OCI-LY3 (cell line): ENCODE measurements around the gene TP53BP1.

Experiments
- EZH2phosphoT487 ChIP-seq: fragments of 200-600 bp; shearing (Covaris generic); IDR thresholded peaks from 2 replicates; pipeline ENCODE4 v1.6.1; 2018; ENCODE audit warnings: antibody characterized with exemption, mixed run types, low read depth
- TF ChIP-seq, protein P1 (sequence below): fragments of 200-600, 300-600 bp; sonication (generic); IDR thresholded peaks from 2 replicates; pipeline ENCODE4 v1.5.1; 2014; ENCODE audit warnings: antibody characterized with exemption, low read length, low read depth

DNA sequence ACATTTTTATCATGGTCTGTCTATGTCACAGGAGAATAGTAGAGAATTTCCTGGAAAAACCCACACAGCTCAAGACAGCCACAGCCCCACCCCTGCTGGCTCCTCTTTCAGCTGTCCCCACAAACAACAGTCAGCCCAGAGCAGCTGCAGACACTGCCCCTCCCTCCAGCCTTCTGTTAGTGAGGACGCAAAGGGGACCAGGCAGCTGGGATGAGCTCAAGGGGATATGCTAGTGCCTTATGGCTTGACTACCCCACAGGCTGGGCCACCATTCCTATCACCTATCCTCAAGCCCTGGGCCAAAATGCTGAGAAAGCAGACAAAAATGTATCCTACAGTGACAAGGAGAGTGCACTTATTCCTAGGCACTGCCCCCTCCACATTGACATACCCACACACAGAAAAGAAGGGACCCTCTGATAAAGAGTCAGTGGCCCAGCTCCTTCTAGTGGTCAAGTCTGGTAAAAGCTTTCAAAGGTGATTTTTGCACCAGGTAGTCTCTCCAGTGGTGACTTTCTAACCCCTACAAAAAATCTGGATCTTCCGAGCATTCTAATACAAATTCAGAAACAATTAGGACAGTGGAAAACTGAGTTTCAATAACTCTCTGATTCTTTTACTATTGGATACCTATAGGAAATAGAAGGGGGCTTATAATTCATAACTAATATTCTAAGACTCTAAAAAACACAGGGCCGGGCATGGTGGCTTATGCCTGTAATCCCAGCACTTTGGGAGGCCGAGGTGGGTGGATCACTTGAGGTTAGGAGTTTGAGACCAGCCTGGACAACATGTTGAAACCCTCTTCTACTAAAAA lies 21.5 kb upstream of the TP53BP1 start:
- TF ChIP-seq, protein P1, sequence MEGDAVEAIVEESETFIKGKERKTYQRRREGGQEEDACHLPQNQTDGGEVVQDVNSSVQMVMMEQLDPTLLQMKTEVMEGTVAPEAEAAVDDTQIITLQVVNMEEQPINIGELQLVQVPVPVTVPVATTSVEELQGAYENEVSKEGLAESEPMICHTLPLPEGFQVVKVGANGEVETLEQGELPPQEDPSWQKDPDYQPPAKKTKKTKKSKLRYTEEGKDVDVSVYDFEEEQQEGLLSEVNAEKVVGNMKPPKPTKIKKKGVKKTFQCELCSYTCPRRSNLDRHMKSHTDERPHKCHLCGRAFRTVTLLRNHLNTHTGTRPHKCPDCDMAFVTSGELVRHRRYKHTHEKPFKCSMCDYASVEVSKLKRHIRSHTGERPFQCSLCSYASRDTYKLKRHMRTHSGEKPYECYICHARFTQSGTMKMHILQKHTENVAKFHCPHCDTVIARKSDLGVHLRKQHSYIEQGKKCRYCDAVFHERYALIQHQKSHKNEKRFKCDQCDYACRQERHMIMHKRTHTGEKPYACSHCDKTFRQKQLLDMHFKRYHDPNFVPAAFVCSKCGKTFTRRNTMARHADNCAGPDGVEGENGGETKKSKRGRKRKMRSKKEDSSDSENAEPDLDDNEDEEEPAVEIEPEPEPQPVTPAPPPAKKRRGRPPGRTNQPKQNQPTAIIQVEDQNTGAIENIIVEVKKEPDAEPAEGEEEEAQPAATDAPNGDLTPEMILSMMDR = peak; percentile 82
- TF ChIP-seq EZH2phosphoT487 = no peak
